22Rv1 (cell line): ENCODE measurements around the gene ZBTB20.
"Not testable (repeated sequence)": the region's sequence is repeated elsewhere in the genome, so short reads cannot be mapped to it uniquely, and the experiment has no call there.

Experiments
- H3K27ac ChIP-seq: fragments of 450-650 bp; 2 replicates; pipeline ENCODE4 v1.5.1; 2017
- CTCF ChIP-seq: fragments of 450-650 bp; IDR thresholded peaks from 2 replicates; pipeline ENCODE4 v1.5.1; 2017; ENCODE audit warnings: mild to moderate bottlenecking
- ZFX ChIP-seq: fragments of 450-650 bp; IDR thresholded peaks from 2 replicates; pipeline ENCODE4 v1.6.1; 2017; ENCODE audit warnings: antibody characterized with exemption, borderline replicate concordance

ZBTB20 gene

DNA sequence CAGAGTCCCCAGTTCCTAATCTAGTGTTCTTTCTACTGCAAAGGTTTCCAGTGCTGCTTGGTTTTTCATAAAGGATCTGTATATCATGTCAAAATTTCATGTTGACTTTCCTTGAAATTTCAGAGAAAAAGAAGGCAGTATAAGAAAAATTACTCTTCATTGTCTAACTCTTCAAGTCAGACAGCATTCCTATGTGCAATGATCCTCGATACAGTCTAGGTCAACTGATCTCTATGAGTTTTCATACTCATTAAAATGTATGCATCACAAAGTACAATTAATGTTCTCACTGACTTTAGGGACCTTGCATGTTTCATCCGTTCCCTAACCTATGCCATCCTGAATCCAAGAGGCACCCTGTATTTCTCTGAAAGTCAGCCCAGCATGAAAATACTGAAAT lies 317.3 kb downstream of the ZBTB20 start:
- TF ChIP-seq CTCF = no peak
- no peak for TF ChIP-seq ZFX
- H3K27ac ChIP-seq = no peak overlapping the region

DNA sequence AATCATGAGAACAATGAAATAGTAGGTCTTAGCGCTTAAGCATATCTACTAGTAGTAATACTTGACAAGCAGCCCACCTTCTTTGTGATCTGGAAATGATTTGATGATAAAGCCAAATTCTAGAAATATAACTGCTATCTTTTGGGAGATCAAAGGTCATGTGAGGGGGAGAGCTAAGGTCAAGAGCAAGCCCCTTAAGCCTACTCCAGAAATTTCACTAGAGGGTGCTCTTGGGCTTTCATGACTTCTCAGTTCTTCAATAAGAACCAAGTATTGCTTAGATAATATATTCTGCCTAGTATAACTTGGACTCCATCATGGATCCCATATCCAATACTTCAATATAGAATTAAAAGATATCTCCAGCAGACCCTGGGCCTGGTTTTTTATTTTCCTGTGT lies 319.6 kb downstream of the ZBTB20 start:
- TF ChIP-seq CTCF (peak; percentile 82), ZFX (no peak)

DNA sequence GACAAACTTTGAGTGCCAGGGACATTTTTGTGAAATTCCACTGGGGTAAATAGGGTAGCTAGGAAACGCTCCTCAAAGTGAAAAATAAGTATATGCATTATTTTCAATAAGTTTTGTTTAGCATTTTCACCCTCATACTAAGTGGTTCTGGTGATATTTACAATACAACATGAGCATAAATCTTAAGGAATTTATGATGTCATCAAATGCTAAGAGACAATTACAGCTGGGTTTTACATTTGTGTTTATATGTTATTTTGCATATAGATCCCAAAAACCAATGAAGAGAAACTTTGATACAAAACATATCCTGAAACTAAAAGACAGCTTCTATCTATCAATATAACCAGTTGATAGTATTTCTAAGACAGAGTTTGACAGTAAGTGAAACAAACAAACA lies 323.1 kb downstream of the ZBTB20 start:
- TF ChIP-seq CTCF (no peak), ZFX (no peak)
- H3K27ac ChIP-seq = no peak overlapping the region

More for the DNA sequence above, 319.6 kb downstream of the ZBTB20 start:
- no peak overlapping the region for H3K27ac ChIP-seq

DNA sequence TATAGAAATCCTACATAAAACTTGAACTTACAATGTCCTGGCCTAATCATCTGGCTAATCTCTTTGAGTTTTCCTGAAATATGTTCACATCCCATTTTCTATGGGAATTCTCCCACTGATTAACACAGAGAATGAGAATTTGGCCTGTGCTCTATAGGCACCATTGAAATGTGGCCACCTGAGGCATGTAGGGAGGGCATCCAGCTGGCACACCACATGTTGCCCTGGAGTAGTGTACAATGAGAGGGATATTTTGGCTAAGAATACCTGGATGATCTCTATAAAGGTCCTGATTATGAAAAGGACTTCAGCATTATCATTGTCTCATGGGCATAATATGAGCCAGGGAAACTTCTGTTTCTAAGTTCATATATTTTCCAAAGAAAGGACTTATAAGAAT lies 324.0 kb downstream of the ZBTB20 start:
- no peak for TF ChIP-seq CTCF
- TF ChIP-seq ZFX = no peak
- H3K27ac ChIP-seq = no peak overlapping the region

DNA sequence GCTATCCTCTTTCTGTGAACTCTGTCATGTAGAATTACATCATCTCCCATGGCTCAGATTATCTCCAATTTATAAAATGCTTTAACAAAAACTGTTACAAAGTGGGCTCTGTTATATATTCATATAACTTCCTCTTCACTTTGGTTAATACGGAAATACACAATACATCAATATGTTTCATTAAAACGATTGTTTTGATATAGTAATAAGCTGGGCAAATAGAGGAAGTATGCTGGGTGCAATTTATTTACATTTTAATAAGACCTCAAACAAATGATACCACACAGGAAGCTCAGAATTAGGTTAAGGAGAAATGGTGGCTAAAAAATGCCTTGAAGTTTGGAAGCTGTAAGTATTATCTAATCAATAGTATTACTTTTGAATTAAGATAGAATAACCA lies 331.0 kb downstream of the ZBTB20 start:
- H3K27ac ChIP-seq = no peak overlapping the region
- TF ChIP-seq CTCF (no peak), ZFX (no peak)

DNA sequence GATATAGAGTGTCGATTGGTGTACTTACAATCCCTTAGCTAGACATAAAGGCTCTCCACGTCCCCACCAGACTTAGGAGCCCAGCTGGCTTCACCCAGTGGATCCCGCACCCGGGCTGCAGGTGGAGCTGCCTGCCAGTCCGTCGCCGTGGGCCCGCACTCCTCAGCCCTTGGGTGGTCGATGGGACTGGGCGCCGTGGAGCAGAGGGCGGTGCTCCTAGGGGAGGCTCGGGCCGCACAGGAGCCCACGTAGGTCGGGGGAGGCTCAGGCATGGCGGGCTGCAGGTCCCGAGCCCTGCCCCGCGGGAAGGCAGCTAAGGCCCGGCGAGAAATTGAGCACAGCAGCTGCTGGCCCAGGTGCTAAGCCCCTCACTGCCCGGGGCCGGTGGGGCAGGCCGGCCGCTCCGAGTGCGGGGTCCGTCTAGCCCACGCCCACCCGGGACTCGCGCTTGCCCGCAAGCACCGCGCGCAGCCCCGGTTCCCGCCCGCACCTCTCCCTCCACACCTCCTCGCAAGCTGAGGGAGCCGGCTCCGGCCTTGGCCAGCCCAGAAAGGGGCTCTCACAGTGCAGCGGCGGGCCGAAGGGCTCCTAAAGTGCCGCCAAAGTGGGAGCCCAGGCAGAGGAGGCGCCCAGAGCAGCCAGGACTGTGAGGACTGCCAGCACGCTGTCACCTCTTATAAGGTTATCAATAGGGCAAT lies 334.4 kb downstream of the ZBTB20 start:
- H3K27ac ChIP-seq = not testable (repeated sequence)

DNA sequence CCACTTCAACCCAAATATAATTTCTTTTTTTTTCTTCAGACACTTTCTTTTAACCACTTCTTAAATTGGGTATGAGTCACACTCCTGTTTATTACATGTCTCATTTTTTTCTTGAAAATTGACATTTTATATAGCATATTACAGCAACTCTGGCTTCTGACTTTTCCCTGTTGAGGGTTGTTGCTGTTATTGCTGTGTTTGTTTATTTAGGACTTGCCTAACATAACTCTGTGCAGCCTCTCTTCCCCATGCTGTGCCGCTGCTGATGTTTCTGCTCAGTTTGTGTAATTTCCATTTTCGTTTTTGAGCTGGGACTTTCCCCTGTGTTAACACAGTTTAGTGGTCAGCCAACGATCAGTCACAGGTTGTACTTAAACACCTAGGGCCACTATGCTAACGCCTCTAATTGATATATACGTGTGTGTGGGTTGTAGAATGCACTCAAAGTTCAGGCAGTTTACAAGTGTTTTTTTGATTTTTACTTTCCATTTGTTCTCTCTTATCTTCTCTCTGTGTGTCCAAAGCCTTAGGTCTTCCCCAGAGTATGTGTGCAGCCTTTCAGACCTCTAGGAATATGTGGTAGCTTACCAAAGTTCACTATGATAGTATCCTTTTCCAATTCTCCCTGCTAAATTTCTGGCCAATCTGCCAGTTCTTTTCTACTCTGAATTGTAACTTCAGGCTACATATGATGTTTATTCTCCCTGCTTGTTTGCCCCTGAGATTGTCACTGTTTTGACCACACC lies 337.2 kb downstream of the ZBTB20 start:
- no peak overlapping the region for H3K27ac ChIP-seq
- TF ChIP-seq CTCF (no peak), ZFX (no peak)
